ENCODE data around the gene TMPRSS11E. TPM values are rescaled to one million over a fixed set of nuclear protein-coding genes. Genes with fewer than 3 reads are reported as not detected.

Gene TMPRSS11E
- polyA plus RNA-seq, 3 donors: not detected

GRCh38 chr4:68433582-68433981 is 13.7 kb upstream of the TMPRSS11E start:
- Mint-ChIP-seq H3K27ac (no peak overlapping the region), H3K9me3 (peaks cover 2 to 17% (median 6%) of the 10 kb centered on the region in 7 donors)
- H2AFZ ChIP-seq (ENCODE audit: insufficient read depth, low read depth, low read length, poor library complexity, severe bottlenecking): no peak overlapping the region

DNA sequence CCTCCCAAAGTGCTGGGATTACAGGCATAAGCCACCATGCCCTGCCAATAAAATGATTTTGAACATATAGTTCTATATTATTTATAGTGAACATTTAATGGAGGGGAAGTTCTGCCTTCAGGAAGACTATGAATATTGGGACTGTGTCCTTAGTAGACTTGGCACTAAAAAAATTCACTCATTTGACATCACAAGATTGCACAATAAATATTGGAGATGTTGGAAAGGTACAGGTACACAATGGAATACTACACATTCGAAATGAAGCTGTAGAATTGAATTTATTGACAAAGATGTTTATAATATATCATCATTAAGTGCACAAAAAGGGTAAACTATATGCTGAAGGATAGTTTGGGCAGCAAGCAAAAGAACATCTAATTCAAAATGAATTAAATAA is 13.0 kb upstream of the TMPRSS11E start:
- no peak for TF ChIP-seq CTCF (IDR thresholded peaks at IDR 0.05)
- H3K27me3 Mint-ChIP-seq (ENCODE audit: low read depth in 3 of 3): peaks cover 0 to 2% (median 1%) of the 10 kb centered on the region in 3 donors
- no peak for DNase-seq
- no peaks in the 10 kb centered on the region for H4K20me1 ChIP-seq (ENCODE audit: insufficient read depth, low read length)
- H3K9me3 Mint-ChIP-seq: peaks cover 2 to 17% (median 6%) of the 10 kb centered on the region in 7 donors
- H3K4me3 ChIP-seq (replicated peaks in 1 of 3; ENCODE audit: low read depth in 2 of 3, low read length in 3 of 3): no peak overlapping the region
- intact Hi-C loops (cut with micrococcal nuclease): no loop called here
- no peak overlapping the region for H3K27ac ChIP-seq (ENCODE audit: low read depth in 1 of 2, low read length in 2 of 2)
- H3K27ac Mint-ChIP-seq: no peak overlapping the region
- no peak overlapping the region for H3K4me3 Mint-ChIP-seq
- no peaks in the 10 kb centered on the region for H3K4me1 ChIP-seq (ENCODE audit: control insufficient read depth in 1 of 2, insufficient read depth in 2 of 2, low read length in 2 of 2)
- no peaks in the 10 kb centered on the region for H3K4me1 Mint-ChIP-seq
- H3K27me3 ChIP-seq (ENCODE audit: control insufficient read depth in 2 of 2, insufficient read depth in 2 of 2, low read length in 2 of 2): no peaks in the 10 kb centered on the region
- H3K9ac ChIP-seq (ENCODE audit: insufficient read depth, low read length, poor library complexity, severe bottlenecking): no peak overlapping the region
- no peaks in the 10 kb centered on the region for H3K36me3 ChIP-seq (replicated peaks in 1 of 2; ENCODE audit: control insufficient read depth in 1 of 2, insufficient read depth in 2 of 2, low read length in 2 of 2)
- no peak overlapping the region for H3K4me2 ChIP-seq (replicated peaks; ENCODE audit: extremely low read depth, low read length, poor library complexity, severe bottlenecking)
- no CpG with 5 or more reads among the region's 1 CpG for WGBS (ENCODE audit: insufficient coverage)
- H3K9me3 ChIP-seq (replicated peaks in 1 of 2; ENCODE audit: control insufficient read depth in 1 of 2, insufficient read depth in 1 of 2, low read length in 2 of 2): peaks cover 4% of the 10 kb centered on the region in 2 donors
- H2AFZ ChIP-seq (ENCODE audit: insufficient read depth, low read depth, low read length, poor library complexity, severe bottlenecking): no peak overlapping the region
- H3K79me2 ChIP-seq (ENCODE audit: insufficient read depth, low read length): no peaks in the 10 kb centered on the region
- H3K36me3 Mint-ChIP-seq: no peaks in the 10 kb centered on the region

More at GRCh38 chr4:68433582-68433981, 13.7 kb upstream of the TMPRSS11E start:
- Histone ChIP-seq H3K9ac (ENCODE audit: insufficient read depth, low read length, poor library complexity, severe bottlenecking) (no peak overlapping the region), H3K4me3 (replicated peaks in 1 of 3; ENCODE audit: low read depth in 2 of 3, low read length in 3 of 3) (no peak overlapping the region), H3K79me2 (ENCODE audit: insufficient read depth, low read length) (no peaks in the 10 kb centered on the region), H3K4me2 (replicated peaks; ENCODE audit: extremely low read depth, low read length, poor library complexity, severe bottlenecking) (no peak overlapping the region), H3K36me3 (replicated peaks in 1 of 2; ENCODE audit: control insufficient read depth in 1 of 2, insufficient read depth in 2 of 2, low read length in 2 of 2) (no peaks in the 10 kb centered on the region), H3K4me1 (ENCODE audit: control insufficient read depth in 1 of 2, insufficient read depth in 2 of 2, low read length in 2 of 2) (no peaks in the 10 kb centered on the region), H4K20me1 (ENCODE audit: insufficient read depth, low read length) (no peaks in the 10 kb centered on the region), H3K9me3 (replicated peaks in 1 of 2; ENCODE audit: control insufficient read depth in 1 of 2, insufficient read depth in 1 of 2, low read length in 2 of 2) (peaks cover 4% of the 10 kb centered on the region in 2 donors), H3K27me3 (ENCODE audit: control insufficient read depth in 2 of 2, insufficient read depth in 2 of 2, low read length in 2 of 2) (no peaks in the 10 kb centered on the region), H3K27ac (ENCODE audit: low read depth in 1 of 2, low read length in 2 of 2) (no peak overlapping the region)
- Mint-ChIP-seq H3K27me3 (ENCODE audit: low read depth in 3 of 3) (peaks cover 0 to 2% (median 1%) of the 10 kb centered on the region in 3 donors), H3K4me1 (no peaks in the 10 kb centered on the region), H3K36me3 (no peaks in the 10 kb centered on the region), H3K4me3 (no peak overlapping the region)
- WGBS (ENCODE audit: insufficient coverage): no CpG with 5 or more reads among the region's 5 CpGs
- intact Hi-C loops (cut with micrococcal nuclease): no loop called here
- no peak for TF ChIP-seq CTCF (IDR thresholded peaks at IDR 0.05)
- no peak for DNase-seq
